OCI-LY7 (cell line): ENCODE measurements around the gene SERPINA4.

ENCODE experiments used
- CTCF ChIP-seq: fragments of 200-600 bp; sonication (generic); conservative IDR thresholded peaks from 2 replicates; pipeline ENCODE4 v1.5.1; 2014; ENCODE audit warnings: mild to moderate bottlenecking, antibody characterized with exemption, low read length, moderate library complexity, mixed read lengths
- EZH2phosphoT487 ChIP-seq: fragments of 200-600 bp; sonication (generic); IDR thresholded peaks from 2 replicates; pipeline ENCODE4 v1.6.1; 2018; ENCODE audit warnings: low read depth, borderline replicate concordance, mild to moderate bottlenecking, mixed run types, antibody characterized with exemption, low read length, moderate library complexity, mixed read lengths

- TF ChIP-seq CTCF (no peak), EZH2phosphoT487 (no peak)
Observed at GRCh38 chr14:94572637-94573303, 11.5 kb downstream of the SERPINA4 start.
